ENCODE data around the gene REG4. TPM values are rescaled to one million over a fixed set of nuclear protein-coding genes. Genes with fewer than 3 reads are reported as not detected.

REG4 gene
- total and polyA plus RNA-seq, 2 donors from 2014 or later: 0.34 TPM; not detected in 1

GRCh38 chr1:119752592-119752991, 58.7 kb downstream of the REG4 start:
- H3K36me3 ChIP-seq (ENCODE audit: control insufficient read depth in 2 of 3, insufficient read depth in 3 of 3, low read length in 3 of 3): no peaks in the 10 kb centered on the region

GRCh38 chr1:119748040-119748439, 63.2 kb downstream of the REG4 start:
- H3K27ac ChIP-seq (ENCODE audit: low read depth in 2 of 2, low read length in 2 of 2): no peak overlapping the region
- H3K4me3 ChIP-seq (ENCODE audit: low read length in 3 of 3): no peak overlapping the region
- no peaks in the 10 kb centered on the region for H3K36me3 ChIP-seq (ENCODE audit: control insufficient read depth in 2 of 3, insufficient read depth in 3 of 3, low read length in 3 of 3)
- H3K4me1 ChIP-seq (ENCODE audit: control insufficient read depth in 2 of 3, insufficient read depth in 2 of 3, low read depth in 1 of 3, low read length in 3 of 3): peaks cover 0 to 9% (median 5%) of the 10 kb centered on the region in 3 donors
- H3K27me3 ChIP-seq (ENCODE audit: control insufficient read depth, insufficient read depth, low read length): no peaks in the 10 kb centered on the region
- TF ChIP-seq CTCF (IDR thresholded peaks at IDR 0.05; ENCODE audit: borderline replicate concordance, extremely low read depth, insufficient read depth): no peak
- FAIRE-seq (no peak), DNase-seq (no peak)
- no peaks in the 10 kb centered on the region for H3K9me3 ChIP-seq (ENCODE audit: control insufficient read depth in 2 of 3, insufficient read depth in 1 of 3, low read length in 3 of 3)
- H3K9ac ChIP-seq (ENCODE audit: low read length in 3 of 3): no peak overlapping the region
- intact Hi-C loops (cut with DNase I): no loop called here

More at GRCh38 chr1:119752592-119752991, 58.7 kb downstream of the REG4 start:
- intact Hi-C loops (cut with DNase I): no loop called here
- Histone ChIP-seq H3K27me3 (ENCODE audit: control insufficient read depth, insufficient read depth, low read length) (no peaks in the 10 kb centered on the region), H3K9ac (ENCODE audit: low read length in 3 of 3) (no peak overlapping the region), H3K4me3 (ENCODE audit: low read length in 3 of 3) (no peak overlapping the region), H3K27ac (ENCODE audit: low read depth in 2 of 2, low read length in 2 of 2) (no peak overlapping the region), H3K4me1 (ENCODE audit: control insufficient read depth in 2 of 3, insufficient read depth in 2 of 3, low read depth in 1 of 3, low read length in 3 of 3) (no peaks in the 10 kb centered on the region), H3K9me3 (ENCODE audit: control insufficient read depth in 2 of 3, insufficient read depth in 1 of 3, low read length in 3 of 3) (no peaks in the 10 kb centered on the region)
- FAIRE-seq (no peak), DNase-seq (peak in 1 of 5 donors; percentile 2)
- no peak for TF ChIP-seq CTCF (IDR thresholded peaks at IDR 0.05; ENCODE audit: borderline replicate concordance, extremely low read depth, insufficient read depth)

GRCh38 chr1:119747451-119747850, 63.8 kb downstream of the REG4 start:
- FAIRE-seq (no peak), DNase-seq (no peak)
- no peaks in the 10 kb centered on the region for H3K9me3 ChIP-seq (ENCODE audit: control insufficient read depth in 2 of 3, insufficient read depth in 1 of 3, low read length in 3 of 3)
- no peak overlapping the region for H3K27ac ChIP-seq (ENCODE audit: low read depth in 2 of 2, low read length in 2 of 2)
- intact Hi-C loops (cut with DNase I): no loop called here
- TF ChIP-seq CTCF (IDR thresholded peaks at IDR 0.05; ENCODE audit: borderline replicate concordance, extremely low read depth, insufficient read depth): no peak
- peaks cover 0 to 14% (median 11%) of the 10 kb centered on the region in 3 donors for H3K4me1 ChIP-seq (ENCODE audit: control insufficient read depth in 2 of 3, insufficient read depth in 2 of 3, low read depth in 1 of 3, low read length in 3 of 3)
- no peaks in the 10 kb centered on the region for H3K27me3 ChIP-seq (ENCODE audit: control insufficient read depth, insufficient read depth, low read length)
- no peak overlapping the region for H3K4me3 ChIP-seq (ENCODE audit: low read length in 3 of 3)
- H3K9ac ChIP-seq (ENCODE audit: low read length in 3 of 3): no peak overlapping the region
- H3K36me3 ChIP-seq (ENCODE audit: control insufficient read depth in 2 of 3, insufficient read depth in 3 of 3, low read length in 3 of 3): no peaks in the 10 kb centered on the region

DNA sequence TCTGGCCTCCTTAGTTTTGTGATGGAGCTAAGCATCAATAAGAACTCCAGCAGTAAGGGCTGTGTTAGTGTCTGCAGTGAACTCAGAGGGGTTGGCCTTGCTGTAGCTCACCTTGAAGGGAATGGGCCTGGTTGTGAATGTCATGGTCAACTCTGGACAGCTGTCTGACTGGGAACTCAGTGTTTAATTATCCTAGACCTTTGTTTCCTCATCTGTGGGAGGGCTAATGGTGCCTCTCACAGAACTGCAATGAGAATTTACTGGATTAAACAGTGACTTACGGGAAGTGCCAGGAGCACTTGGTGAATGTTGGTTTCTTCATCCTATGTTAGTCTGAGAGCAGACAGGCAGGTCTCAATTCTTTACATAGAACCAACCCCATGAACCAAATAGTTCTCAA, 66.2 kb downstream of the REG4 start:
- Histone ChIP-seq H3K27me3 (ENCODE audit: control insufficient read depth, insufficient read depth, low read length) (no peaks in the 10 kb centered on the region), H3K27ac (ENCODE audit: low read depth in 2 of 2, low read length in 2 of 2) (no peak overlapping the region), H3K36me3 (ENCODE audit: control insufficient read depth in 2 of 3, insufficient read depth in 3 of 3, low read length in 3 of 3) (no peaks in the 10 kb centered on the region), H3K4me3 (ENCODE audit: low read length in 3 of 3) (no peak overlapping the region), H3K4me1 (ENCODE audit: control insufficient read depth in 2 of 3, insufficient read depth in 2 of 3, low read depth in 1 of 3, low read length in 3 of 3) (peaks cover 0 to 34% (median 34%) of the 10 kb centered on the region in 3 donors), H3K9me3 (ENCODE audit: control insufficient read depth in 2 of 3, insufficient read depth in 1 of 3, low read length in 3 of 3) (no peaks in the 10 kb centered on the region), H3K9ac (ENCODE audit: low read length in 3 of 3) (no peak overlapping the region)
- intact Hi-C loops (cut with DNase I): no loop called here
- no peak for TF ChIP-seq CTCF (IDR thresholded peaks at IDR 0.05; ENCODE audit: borderline replicate concordance, extremely low read depth, insufficient read depth)
- no peak for FAIRE-seq
- DNase-seq: no peak

All from kidney (tissue), 14 donors.